Measurements from ENCODE around the gene PLXDC2.

GRCh38 chr10:19920075-19920726 lies 104.0 kb downstream of the PLXDC2 start:
- TF ChIP-seq POLR2AphosphoS5 (IDR thresholded peaks at IDR 0.05; ENCODE audit: low read depth, low read length): no peak
- TF ChIP-seq TAF1 (IDR thresholded peaks at IDR 0.05; ENCODE audit: borderline replicate concordance, low read depth, low read length): no peak
- no peak for TF ChIP-seq POLR2A (IDR thresholded peaks at IDR 0.05; ENCODE audit: low read depth, low read length)

Measured in GM12892 (cell line).